Ishikawa (cell line): ENCODE results near the gene MUC5AC.

Experiments used
- CEBPB ChIP-seq: IDR thresholded peaks from 2 replicates; pipeline ENCODE4 v1.6.1; 2012
- CREB1 ChIP-seq: IDR thresholded peaks from 2 replicates; pipeline ENCODE4 v1.6.1; 2012; ENCODE audit warnings: low read depth
- EGR1 ChIP-seq: IDR thresholded peaks from 2 replicates; pipeline ENCODE4 v1.6.1; 2012
- EP300 ChIP-seq: IDR thresholded peaks from 2 replicates; pipeline ENCODE4 v1.6.1; 2012; ENCODE audit warnings: borderline replicate concordance
- FOXM1 ChIP-seq: IDR thresholded peaks from 2 replicates; pipeline ENCODE4 v1.6.1; 2012; ENCODE audit warnings: low read depth, borderline replicate concordance
- MAX ChIP-seq: IDR thresholded peaks from 2 replicates; pipeline ENCODE4 v1.6.1; 2012
- NFIC ChIP-seq: IDR thresholded peaks from 2 replicates; pipeline ENCODE4 v1.6.1; 2012
- RAD21 ChIP-seq: IDR thresholded peaks from 2 replicates; pipeline ENCODE4 v1.6.1; 2012; ENCODE audit warnings: low read depth
- REST ChIP-seq: IDR thresholded peaks from 2 replicates; pipeline ENCODE4 v1.6.1; 2012; ENCODE audit warnings: low read depth, mild to moderate bottlenecking
- TAF1 ChIP-seq: IDR thresholded peaks from 2 replicates; pipeline ENCODE4 v1.6.1; 2012; ENCODE audit warnings: low read depth, mild to moderate bottlenecking
- TCF12 ChIP-seq: IDR thresholded peaks from 2 replicates; pipeline ENCODE4 v1.6.1; 2012; ENCODE audit warnings: low read depth
- TEAD4 ChIP-seq: IDR thresholded peaks from 2 replicates; pipeline ENCODE4 v1.6.1; 2012
- USF1 ChIP-seq: IDR thresholded peaks from 2 replicates; pipeline ENCODE4 v1.6.1; 2012
- YY1 ChIP-seq: IDR thresholded peaks from 2 replicates; pipeline ENCODE4 v1.6.1; 2012; ENCODE audit warnings: low read depth
- ZBTB7A ChIP-seq: IDR thresholded peaks from 2 replicates; pipeline ENCODE4 v1.6.1; 2012; ENCODE audit warnings: low read depth

MUC5AC gene

GRCh38 chr11:1228921-1229451 is 71.2 kb downstream of the MUC5AC start:
- TF ChIP-seq TAF1 = no peak
- no peak for TF ChIP-seq MAX
- no peak for TF ChIP-seq YY1

GRCh38 chr11:1229471-1230120 is 71.8 kb downstream of the MUC5AC start:
- TF ChIP-seq REST = no peak

GRCh38 chr11:1230121-1230455 is 72.3 kb downstream of the MUC5AC start:
- TF ChIP-seq RAD21 = no peak
- no peak for TF ChIP-seq TCF12
- no peak for TF ChIP-seq CREB1
- no peak for TF ChIP-seq EGR1
- no peak for TF ChIP-seq ZBTB7A
- TF ChIP-seq TAF1 = no peak
- TF ChIP-seq REST = no peak
- TF ChIP-seq FOXM1 = no peak
- no peak for TF ChIP-seq CEBPB
- TF ChIP-seq EP300 = no peak
- TF ChIP-seq MAX = no peak
- no peak for TF ChIP-seq YY1

- TF ChIP-seq EP300 (no peak), CEBPB (no peak), ZBTB7A (no peak), EGR1 (no peak), TCF12 (no peak), YY1 (no peak), USF1 (no peak), REST (no peak), RAD21 (no peak), TEAD4 (no peak), FOXM1 (no peak), NFIC (no peak), MAX (no peak), TAF1 (no peak), CREB1 (no peak)
These were observed 73.0 kb downstream of the MUC5AC start for GRCh38 chr11:1230456-1231395.
